ENCODE measurements around the gene DGKB. TPM values are rescaled to one million over a fixed set of nuclear protein-coding genes. Genes with fewer than 3 reads are reported as not detected.

DGKB gene
- total and polyA plus RNA-seq, 2 donors (not counting 1 experiment from before 2014, with no cell fraction given): 0.31 TPM; not detected in 1

DNA sequence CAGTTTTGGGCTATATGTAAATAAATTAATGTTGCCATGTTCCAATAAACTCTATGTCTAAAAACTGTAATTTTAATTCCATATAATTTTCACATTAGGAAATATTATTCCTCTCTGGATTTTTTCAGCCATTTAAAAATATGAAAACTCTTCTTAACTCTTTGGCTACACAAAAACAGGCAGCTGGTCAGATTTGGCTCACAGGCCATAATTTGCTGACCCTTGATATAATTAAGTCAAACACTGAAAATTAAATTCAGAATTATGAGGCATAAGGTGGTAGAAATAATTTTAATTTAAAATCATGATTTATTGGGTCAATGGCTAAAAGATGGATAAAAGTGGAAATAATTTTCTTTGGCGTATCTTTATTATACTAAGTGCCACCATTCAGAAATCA lies 746.1 kb downstream of the DGKB start:
- Histone ChIP-seq H3K27me3 (ENCODE audit: control insufficient read depth, insufficient read depth, low read length) (no peaks in the 10 kb centered on the region), H3K27ac (ENCODE audit: insufficient read depth, low read length) (no peak overlapping the region), H4K20me1 (ENCODE audit: control insufficient read depth, extremely low read depth, insufficient read depth, low read length) (no peaks in the 10 kb centered on the region), H3K4me3 (replicated peaks in 1 of 4; ENCODE audit: control extremely low read depth in 1 of 4, insufficient read depth in 1 of 4, low read depth in 3 of 4, low read length in 4 of 4) (no peak overlapping the region), H3K4me2 (ENCODE audit: extremely low read depth, insufficient read depth, low read length) (no peak overlapping the region), H3K79me2 (ENCODE audit: control insufficient read depth, insufficient read depth, low read length) (no peaks in the 10 kb centered on the region), H3K36me3 (ENCODE audit: control insufficient read depth, insufficient read depth, low read length) (no peaks in the 10 kb centered on the region), H2AFZ (ENCODE audit: low read length) (no peak overlapping the region), H3K9ac (ENCODE audit: insufficient read depth, low read length) (no peak overlapping the region), H3K9me3 (ENCODE audit: control insufficient read depth, insufficient read depth, low read depth, low read length) (no peaks in the 10 kb centered on the region), H3K4me1 (ENCODE audit: control insufficient read depth, extremely low read depth, insufficient read depth, low read length) (no peaks in the 10 kb centered on the region)
- no peak for DNase-seq (ENCODE audit: low read depth in 2 of 2)
- TF ChIP-seq, protein P1, sequence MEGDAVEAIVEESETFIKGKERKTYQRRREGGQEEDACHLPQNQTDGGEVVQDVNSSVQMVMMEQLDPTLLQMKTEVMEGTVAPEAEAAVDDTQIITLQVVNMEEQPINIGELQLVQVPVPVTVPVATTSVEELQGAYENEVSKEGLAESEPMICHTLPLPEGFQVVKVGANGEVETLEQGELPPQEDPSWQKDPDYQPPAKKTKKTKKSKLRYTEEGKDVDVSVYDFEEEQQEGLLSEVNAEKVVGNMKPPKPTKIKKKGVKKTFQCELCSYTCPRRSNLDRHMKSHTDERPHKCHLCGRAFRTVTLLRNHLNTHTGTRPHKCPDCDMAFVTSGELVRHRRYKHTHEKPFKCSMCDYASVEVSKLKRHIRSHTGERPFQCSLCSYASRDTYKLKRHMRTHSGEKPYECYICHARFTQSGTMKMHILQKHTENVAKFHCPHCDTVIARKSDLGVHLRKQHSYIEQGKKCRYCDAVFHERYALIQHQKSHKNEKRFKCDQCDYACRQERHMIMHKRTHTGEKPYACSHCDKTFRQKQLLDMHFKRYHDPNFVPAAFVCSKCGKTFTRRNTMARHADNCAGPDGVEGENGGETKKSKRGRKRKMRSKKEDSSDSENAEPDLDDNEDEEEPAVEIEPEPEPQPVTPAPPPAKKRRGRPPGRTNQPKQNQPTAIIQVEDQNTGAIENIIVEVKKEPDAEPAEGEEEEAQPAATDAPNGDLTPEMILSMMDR (conservative IDR thresholded peaks at IDR 0.05 in 1 of 2, IDR thresholded peaks at IDR 0.05 in 1 of 2; ENCODE audit: low read depth in 1 of 2, low read length in 2 of 2): no peak
- no peak for TF ChIP-seq EZH2 (IDR thresholded peaks at IDR 0.05; ENCODE audit: low read length, missing control alignments)

DNA sequence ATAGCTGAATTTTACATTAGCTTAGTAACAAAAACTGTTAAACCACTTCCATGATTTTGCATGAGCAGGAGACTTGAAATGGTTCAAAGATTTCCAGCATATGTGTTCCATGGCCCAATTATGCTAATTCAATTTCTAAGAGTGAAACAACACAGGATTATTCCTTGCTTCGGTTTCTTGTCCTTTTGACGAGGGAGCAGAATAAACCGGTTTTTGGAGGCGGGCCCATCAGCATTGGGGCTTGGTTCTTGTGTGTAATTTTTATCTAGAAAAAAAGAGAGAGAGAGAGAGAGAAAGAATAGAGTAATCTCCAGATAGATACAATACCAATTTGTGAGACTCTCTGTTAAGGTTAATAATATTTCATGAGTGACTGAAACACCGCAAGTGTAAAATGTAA lies 753.6 kb downstream of the DGKB start:
- no peaks in the 10 kb centered on the region for H3K79me2 ChIP-seq (ENCODE audit: control insufficient read depth, insufficient read depth, low read length)
- no peaks in the 10 kb centered on the region for H3K36me3 ChIP-seq (ENCODE audit: control insufficient read depth, insufficient read depth, low read length)
- H3K4me3 ChIP-seq (replicated peaks in 1 of 4; ENCODE audit: control extremely low read depth in 1 of 4, insufficient read depth in 1 of 4, low read depth in 3 of 4, low read length in 4 of 4): no peak overlapping the region
- no peak overlapping the region for H3K9ac ChIP-seq (ENCODE audit: insufficient read depth, low read length)
- H2AFZ ChIP-seq (ENCODE audit: low read length): no peak overlapping the region
- H3K4me1 ChIP-seq (ENCODE audit: control insufficient read depth, extremely low read depth, insufficient read depth, low read length): no peaks in the 10 kb centered on the region
- no peak overlapping the region for H3K4me2 ChIP-seq (ENCODE audit: extremely low read depth, insufficient read depth, low read length)
- DNase-seq (ENCODE audit: low read depth in 2 of 2): no peak
- TF ChIP-seq, protein P1 (conservative IDR thresholded peaks at IDR 0.05 in 1 of 2, IDR thresholded peaks at IDR 0.05 in 1 of 2; ENCODE audit: low read depth in 1 of 2, low read length in 2 of 2): no peak
- no peak for TF ChIP-seq EZH2 (IDR thresholded peaks at IDR 0.05; ENCODE audit: low read length, missing control alignments)
- H4K20me1 ChIP-seq (ENCODE audit: control insufficient read depth, extremely low read depth, insufficient read depth, low read length): no peaks in the 10 kb centered on the region
- H3K27ac ChIP-seq (ENCODE audit: insufficient read depth, low read length): no peak overlapping the region
- H3K27me3 ChIP-seq (ENCODE audit: control insufficient read depth, insufficient read depth, low read length): no peaks in the 10 kb centered on the region
- no peaks in the 10 kb centered on the region for H3K9me3 ChIP-seq (ENCODE audit: control insufficient read depth, insufficient read depth, low read depth, low read length)

DNA sequence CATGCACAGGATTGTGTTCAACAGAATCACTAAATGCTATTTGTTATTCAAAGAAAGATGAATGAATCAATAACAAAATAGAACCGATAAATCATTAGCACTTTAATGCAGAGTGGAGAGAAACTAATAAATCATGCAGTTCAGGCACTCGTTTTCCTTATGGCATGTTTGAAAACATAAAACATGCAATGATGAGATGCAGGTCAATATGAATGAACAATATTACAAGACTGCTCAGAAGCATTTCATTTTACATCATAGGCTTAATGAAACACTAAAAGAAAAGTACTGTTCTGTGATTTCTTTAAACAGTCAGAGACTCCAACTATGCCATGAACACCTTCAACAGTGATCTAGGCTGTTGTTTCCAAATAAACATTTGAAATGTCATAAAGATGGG lies 755.0 kb downstream of the DGKB start:
- H3K9me3 ChIP-seq (ENCODE audit: control insufficient read depth, insufficient read depth, low read depth, low read length): no peaks in the 10 kb centered on the region
- no peaks in the 10 kb centered on the region for H4K20me1 ChIP-seq (ENCODE audit: control insufficient read depth, extremely low read depth, insufficient read depth, low read length)
- H2AFZ ChIP-seq (ENCODE audit: low read length): no peak overlapping the region
- TF ChIP-seq, protein P1 (conservative IDR thresholded peaks at IDR 0.05 in 1 of 2, IDR thresholded peaks at IDR 0.05 in 1 of 2; ENCODE audit: low read depth in 1 of 2, low read length in 2 of 2): no peak
- TF ChIP-seq EZH2 (IDR thresholded peaks at IDR 0.05; ENCODE audit: low read length, missing control alignments): no peak
- no peak overlapping the region for H3K27ac ChIP-seq (ENCODE audit: insufficient read depth, low read length)
- no peaks in the 10 kb centered on the region for H3K4me1 ChIP-seq (ENCODE audit: control insufficient read depth, extremely low read depth, insufficient read depth, low read length)
- no peaks in the 10 kb centered on the region for H3K36me3 ChIP-seq (ENCODE audit: control insufficient read depth, insufficient read depth, low read length)
- H3K9ac ChIP-seq (ENCODE audit: insufficient read depth, low read length): no peak overlapping the region
- H3K27me3 ChIP-seq (ENCODE audit: control insufficient read depth, insufficient read depth, low read length): no peaks in the 10 kb centered on the region
- DNase-seq (ENCODE audit: low read depth in 2 of 2): no peak
- H3K4me3 ChIP-seq (replicated peaks in 1 of 4; ENCODE audit: control extremely low read depth in 1 of 4, insufficient read depth in 1 of 4, low read depth in 3 of 4, low read length in 4 of 4): no peak overlapping the region
- H3K4me2 ChIP-seq (ENCODE audit: extremely low read depth, insufficient read depth, low read length): no peak overlapping the region
- H3K79me2 ChIP-seq (ENCODE audit: control insufficient read depth, insufficient read depth, low read length): no peaks in the 10 kb centered on the region
